ENCODE data around the gene TNS2. TPM values are rescaled to one million over a fixed set of nuclear protein-coding genes. Genes with fewer than 3 reads are reported as not detected.

Gene TNS2
- total RNA-seq, 1 experiment from 2014 or later, result 0.48 TPM

- peak within 1 kb of the TSS; percentile 96 for H2AFZ ChIP-seq (ENCODE audit: low read length)
- H3K27me3 ChIP-seq (ENCODE audit: low read length), result 0 out of 2 replicates have a peak, but pooled peaks cover 3% of the 10 kb centered on the region
- no peaks in the 10 kb centered on the region for H3K9me3 ChIP-seq (ENCODE audit: low read length)
- H4K20me1 ChIP-seq (ENCODE audit: insufficient read depth, low read depth, low read length), result no peaks in the 10 kb centered on the region
- peak within 1 kb of the TSS; percentile 68 for H3K4me3 ChIP-seq (ENCODE audit: low read length)
- H3K9me2 ChIP-seq (replicated peaks; ENCODE audit: insufficient read depth, low read length), result no peaks in the 10 kb centered on the region
- peak; percentile 78 for DNase-seq
- H3K4me2 ChIP-seq (ENCODE audit: low read depth, low read length, poor library complexity, severe bottlenecking), result peak within 1 kb of the TSS; percentile 76
- H3K27ac ChIP-seq (ENCODE audit: low read length), result no peak within 1 kb of the TSS
- peaks cover 26% of the 10 kb centered on the region for H3K4me1 ChIP-seq (ENCODE audit: low read length)
- no peaks in the 10 kb centered on the region for H3K36me3 ChIP-seq (ENCODE audit: insufficient read depth, low read length)
- H3K9ac ChIP-seq (ENCODE audit: low read length), result peak within 1 kb of the TSS; percentile 69
- no peaks in the 10 kb centered on the region for H3K79me2 ChIP-seq (ENCODE audit: low read length)
Measured at GRCh38 chr12:53097564-53098353, 47.9 kb downstream of the TNS2 start, which contains the start of gene IGFBP6. TSS of gene IGFBP6 (plus strand) at chr12:53097667. CDS start at chr12:53097718, 51 bp downstream.

GRCh38 chr12:53098354-53098981, 48.6 kb downstream of the TNS2 start:
- no peak overlapping the region for H3K27ac ChIP-seq (ENCODE audit: low read length)
- DNase-seq, result no peak
- H3K9me2 ChIP-seq (replicated peaks; ENCODE audit: insufficient read depth, low read length), result no peaks in the 10 kb centered on the region
- no peaks in the 10 kb centered on the region for H4K20me1 ChIP-seq (ENCODE audit: insufficient read depth, low read depth, low read length)
- H3K4me2 ChIP-seq (ENCODE audit: low read depth, low read length, poor library complexity, severe bottlenecking), result peak overlapping the region; percentile 76
- peak overlapping the region; percentile 96 for H2AFZ ChIP-seq (ENCODE audit: low read length)
- H3K4me3 ChIP-seq (ENCODE audit: low read length), result peak overlapping the region; percentile 68
- H3K4me1 ChIP-seq (ENCODE audit: low read length), result peaks cover 26% of the 10 kb centered on the region
- H3K9ac ChIP-seq (ENCODE audit: low read length), result peak overlapping the region; percentile 69
- H3K27me3 ChIP-seq (ENCODE audit: low read length), result 0 out of 2 replicates have a peak, but pooled peaks cover 3% of the 10 kb centered on the region
- no peaks in the 10 kb centered on the region for H3K79me2 ChIP-seq (ENCODE audit: low read length)
- H3K9me3 ChIP-seq (ENCODE audit: low read length), result no peaks in the 10 kb centered on the region
- no peaks in the 10 kb centered on the region for H3K36me3 ChIP-seq (ENCODE audit: insufficient read depth, low read length)

- no peak overlapping the region for H2AFZ ChIP-seq (ENCODE audit: low read length)
- H3K4me1 ChIP-seq (ENCODE audit: low read length), result peaks cover 26% of the 10 kb centered on the region
- no peaks in the 10 kb centered on the region for H3K79me2 ChIP-seq (ENCODE audit: low read length)
- H3K4me3 ChIP-seq (ENCODE audit: low read length), result no peak overlapping the region
- H3K27ac ChIP-seq (ENCODE audit: low read length), result no peak overlapping the region
- H3K9me2 ChIP-seq (replicated peaks; ENCODE audit: insufficient read depth, low read length), result no peaks in the 10 kb centered on the region
- H3K9me3 ChIP-seq (ENCODE audit: low read length), result no peaks in the 10 kb centered on the region
- 0 out of 2 replicates have a peak, but pooled peaks cover 3% of the 10 kb centered on the region for H3K27me3 ChIP-seq (ENCODE audit: low read length)
- peak; percentile 92 for DNase-seq
- no peaks in the 10 kb centered on the region for H3K36me3 ChIP-seq (ENCODE audit: insufficient read depth, low read length)
- no peak overlapping the region for H3K9ac ChIP-seq (ENCODE audit: low read length)
- no peaks in the 10 kb centered on the region for H4K20me1 ChIP-seq (ENCODE audit: insufficient read depth, low read depth, low read length)
- no peak overlapping the region for H3K4me2 ChIP-seq (ENCODE audit: low read depth, low read length, poor library complexity, severe bottlenecking)
Measured at GRCh38 chr12:53099071-53099882, 49.4 kb downstream of the TNS2 start.

- Histone ChIP-seq H3K9me2 (replicated peaks; ENCODE audit: insufficient read depth, low read length) (no peaks in the 10 kb centered on the region), H3K27me3 (ENCODE audit: low read length) (0 out of 2 replicates have a peak, but pooled peaks cover 3% of the 10 kb centered on the region), H4K20me1 (ENCODE audit: insufficient read depth, low read depth, low read length) (no peaks in the 10 kb centered on the region), H3K79me2 (ENCODE audit: low read length) (no peaks in the 10 kb centered on the region), H3K36me3 (ENCODE audit: insufficient read depth, low read length) (no peaks in the 10 kb centered on the region), H2AFZ (ENCODE audit: low read length) (no peak overlapping the region), H3K9ac (ENCODE audit: low read length) (no peak overlapping the region), H3K9me3 (ENCODE audit: low read length) (no peaks in the 10 kb centered on the region), H3K4me2 (ENCODE audit: low read depth, low read length, poor library complexity, severe bottlenecking) (no peak overlapping the region), H3K4me1 (ENCODE audit: low read length) (peaks cover 26% of the 10 kb centered on the region), H3K27ac (ENCODE audit: low read length) (no peak overlapping the region), H3K4me3 (ENCODE audit: low read length) (no peak overlapping the region)
- DNase-seq, result no peak
Measured at GRCh38 chr12:53100466-53101151, 50.7 kb downstream of the TNS2 start.

- Histone ChIP-seq H4K20me1 (ENCODE audit: insufficient read depth, low read depth, low read length) (no peaks in the 10 kb centered on the region), H2AFZ (ENCODE audit: low read length) (no peak overlapping the region), H3K79me2 (ENCODE audit: low read length) (no peaks in the 10 kb centered on the region), H3K4me2 (ENCODE audit: low read depth, low read length, poor library complexity, severe bottlenecking) (no peak overlapping the region), H3K9me3 (ENCODE audit: low read length) (no peaks in the 10 kb centered on the region), H3K4me3 (ENCODE audit: low read length) (no peak overlapping the region), H3K9ac (ENCODE audit: low read length) (no peak overlapping the region), H3K27me3 (ENCODE audit: low read length) (0 out of 2 replicates have a peak, but pooled peaks cover 3% of the 10 kb centered on the region), H3K36me3 (ENCODE audit: insufficient read depth, low read length) (no peaks in the 10 kb centered on the region), H3K4me1 (ENCODE audit: low read length) (peaks cover 26% of the 10 kb centered on the region), H3K27ac (ENCODE audit: low read length) (no peak overlapping the region), H3K9me2 (replicated peaks; ENCODE audit: insufficient read depth, low read length) (no peaks in the 10 kb centered on the region)
- no peak for DNase-seq
Measured at GRCh38 chr12:53101266-53101665, 51.4 kb downstream of the TNS2 start.

GRCh38 chr12:53101931-53102781, 52.3 kb downstream of the TNS2 start:
- no peak overlapping the region for H3K4me2 ChIP-seq (ENCODE audit: low read depth, low read length, poor library complexity, severe bottlenecking)
- no peaks in the 10 kb centered on the region for H3K36me3 ChIP-seq (ENCODE audit: insufficient read depth, low read length)
- H4K20me1 ChIP-seq (ENCODE audit: insufficient read depth, low read depth, low read length), result no peaks in the 10 kb centered on the region
- H3K4me3 ChIP-seq (ENCODE audit: low read length), result no peak overlapping the region
- no peak overlapping the region for H2AFZ ChIP-seq (ENCODE audit: low read length)
- H3K27me3 ChIP-seq (ENCODE audit: low read length), result 0 out of 2 replicates have a peak, but pooled peaks cover 3% of the 10 kb centered on the region
- H3K9me3 ChIP-seq (ENCODE audit: low read length), result no peaks in the 10 kb centered on the region
- H3K4me1 ChIP-seq (ENCODE audit: low read length), result peaks cover 25% of the 10 kb centered on the region
- H3K27ac ChIP-seq (ENCODE audit: low read length), result no peak overlapping the region
- no peak for DNase-seq
- no peak overlapping the region for H3K9ac ChIP-seq (ENCODE audit: low read length)
- no peaks in the 10 kb centered on the region for H3K79me2 ChIP-seq (ENCODE audit: low read length)
- H3K9me2 ChIP-seq (replicated peaks; ENCODE audit: insufficient read depth, low read length), result no peaks in the 10 kb centered on the region

Data from Karpas-422 (cell line).